ENCODE results near the gene MYL7.
A peak's percentile ranks its signal among the peaks of the same experiment; 100 is the strongest.

Gene MYL7

GRCh38 chr7:44107116-44107960 is 33.8 kb downstream of the MYL7 start:
- no peak overlapping the region for H3K4me2 ChIP-seq (ENCODE audit: low read length)
- H4K91ac ChIP-seq (ENCODE audit: low read depth, low read length) = no peak overlapping the region
- no peak overlapping the region for H3K9ac ChIP-seq (ENCODE audit: low read length)
- H3K14ac ChIP-seq (ENCODE audit: low read length) = no peak overlapping the region
- H3K4me1 ChIP-seq (ENCODE audit: control insufficient read depth in 1 of 2, insufficient read depth in 2 of 2, low read length in 2 of 2) = peaks cover 9 to 10% of the 10 kb centered on the region in 2 experiments
- peaks cover 1% of the 10 kb centered on the region for H3K9me3 ChIP-seq (ENCODE audit: insufficient read depth, low read depth, low read length)
- no peaks in the 10 kb centered on the region for H3K79me2 ChIP-seq (ENCODE audit: control insufficient read depth, insufficient read depth, low read length, poor library complexity)
- H2AK5ac ChIP-seq (ENCODE audit: low read length) = no peak overlapping the region
- no peak overlapping the region for H3K23ac ChIP-seq (ENCODE audit: low read length)
- DNase-seq = no peak
- no peak overlapping the region for H2AFZ ChIP-seq (ENCODE audit: insufficient read depth, low read length, poor library complexity)
- peaks cover 4% of the 10 kb centered on the region for H3K27me3 ChIP-seq (ENCODE audit: insufficient read depth, low read length)
- H4K8ac ChIP-seq (ENCODE audit: low read depth, low read length) = no peak overlapping the region
- H3K18ac ChIP-seq (ENCODE audit: low read length) = no peak overlapping the region
- H3K4me3 ChIP-seq (ENCODE audit: low read depth, low read length) = no peak overlapping the region
- H2BK12ac ChIP-seq (ENCODE audit: low read length) = no peak overlapping the region
- no peak overlapping the region for H3K4ac ChIP-seq (ENCODE audit: low read depth, low read length)
- H2BK5ac ChIP-seq (ENCODE audit: low read depth, low read length, poor library complexity) = no peak overlapping the region
- no CpG with 5 or more reads among the region's 18 CpGs for WGBS (ENCODE audit: extremely low coverage, insufficient coverage, insufficient read length)
- H3K27ac ChIP-seq (ENCODE audit: low read depth, low read length) = no peak overlapping the region
- peaks cover 50 to 51% of the 10 kb centered on the region in 2 experiments for H3K36me3 ChIP-seq (ENCODE audit: control insufficient read depth in 1 of 2, insufficient read depth in 2 of 2, low read length in 2 of 2)
- H3K79me1 ChIP-seq (ENCODE audit: low read length) = peaks cover 11% of the 10 kb centered on the region
- no peak overlapping the region for H4K12ac ChIP-seq (ENCODE audit: low read depth, low read length)
- no peak overlapping the region for H2BK120ac ChIP-seq (ENCODE audit: insufficient read depth, low read length, poor library complexity)

GRCh38 chr7:44106311-44107065 is 34.6 kb downstream of the MYL7 start:
- Histone ChIP-seq H3K27me3 (ENCODE audit: insufficient read depth, low read length) (peaks cover 4% of the 10 kb centered on the region), H2BK12ac (ENCODE audit: low read length) (no peak overlapping the region), H3K4ac (ENCODE audit: low read depth, low read length) (no peak overlapping the region), H4K12ac (ENCODE audit: low read depth, low read length) (no peak overlapping the region), H3K36me3 (ENCODE audit: control insufficient read depth in 1 of 2, insufficient read depth in 2 of 2, low read length in 2 of 2) (peaks cover 42 to 43% of the 10 kb centered on the region in 2 experiments), H2AFZ (ENCODE audit: insufficient read depth, low read length, poor library complexity) (no peak overlapping the region), H3K4me1 (ENCODE audit: control insufficient read depth in 1 of 2, insufficient read depth in 2 of 2, low read length in 2 of 2) (peaks cover 9 to 10% of the 10 kb centered on the region in 2 experiments), H4K8ac (ENCODE audit: low read depth, low read length) (no peak overlapping the region), H3K9ac (ENCODE audit: low read length) (no peak overlapping the region), H3K18ac (ENCODE audit: low read length) (no peak overlapping the region), H3K79me1 (ENCODE audit: low read length) (peaks cover 11% of the 10 kb centered on the region), H4K91ac (ENCODE audit: low read depth, low read length) (no peak overlapping the region), H3K79me2 (ENCODE audit: control insufficient read depth, insufficient read depth, low read length, poor library complexity) (no peaks in the 10 kb centered on the region), H3K9me3 (ENCODE audit: insufficient read depth, low read depth, low read length) (peaks cover 1% of the 10 kb centered on the region), H2AK5ac (ENCODE audit: low read length) (no peak overlapping the region), H3K4me2 (ENCODE audit: low read length) (no peak overlapping the region), H3K4me3 (ENCODE audit: low read depth, low read length) (no peak overlapping the region), H3K14ac (ENCODE audit: low read length) (no peak overlapping the region), H2BK5ac (ENCODE audit: low read depth, low read length, poor library complexity) (no peak overlapping the region), H2BK120ac (ENCODE audit: insufficient read depth, low read length, poor library complexity) (no peak overlapping the region), H3K27ac (ENCODE audit: low read depth, low read length) (no peak overlapping the region), H3K23ac (ENCODE audit: low read length) (no peak overlapping the region)
- no peak for DNase-seq
- WGBS (ENCODE audit: extremely low coverage, insufficient coverage, insufficient read length) = no CpG with 5 or more reads among the region's 10 CpGs

GRCh38 chr7:44105832-44106231 is 35.3 kb downstream of the MYL7 start:
- no CpG with 5 or more reads among the region's 2 CpGs for WGBS (ENCODE audit: extremely low coverage, insufficient coverage, insufficient read length)
- Histone ChIP-seq H3K9ac (ENCODE audit: low read length) (no peak overlapping the region), H2AK5ac (ENCODE audit: low read length) (no peak overlapping the region), H3K36me3 (ENCODE audit: control insufficient read depth in 1 of 2, insufficient read depth in 2 of 2, low read length in 2 of 2) (peaks cover 36 to 37% of the 10 kb centered on the region in 2 experiments), H4K8ac (ENCODE audit: low read depth, low read length) (no peak overlapping the region), H2BK120ac (ENCODE audit: insufficient read depth, low read length, poor library complexity) (no peak overlapping the region), H3K14ac (ENCODE audit: low read length) (no peak overlapping the region), H2AFZ (ENCODE audit: insufficient read depth, low read length, poor library complexity) (no peak overlapping the region), H3K27ac (ENCODE audit: low read depth, low read length) (no peak overlapping the region), H3K79me1 (ENCODE audit: low read length) (peaks cover 11% of the 10 kb centered on the region), H4K91ac (ENCODE audit: low read depth, low read length) (no peak overlapping the region), H3K4me1 (ENCODE audit: control insufficient read depth in 1 of 2, insufficient read depth in 2 of 2, low read length in 2 of 2) (peaks cover 9 to 10% of the 10 kb centered on the region in 2 experiments), H3K79me2 (ENCODE audit: control insufficient read depth, insufficient read depth, low read length, poor library complexity) (no peaks in the 10 kb centered on the region), H2BK5ac (ENCODE audit: low read depth, low read length, poor library complexity) (no peak overlapping the region), H3K18ac (ENCODE audit: low read length) (no peak overlapping the region), H3K4ac (ENCODE audit: low read depth, low read length) (no peak overlapping the region), H3K23ac (ENCODE audit: low read length) (no peak overlapping the region), H3K9me3 (ENCODE audit: insufficient read depth, low read depth, low read length) (peaks cover 1% of the 10 kb centered on the region), H3K4me2 (ENCODE audit: low read length) (no peak overlapping the region), H2BK12ac (ENCODE audit: low read length) (no peak overlapping the region), H4K12ac (ENCODE audit: low read depth, low read length) (no peak overlapping the region), H3K27me3 (ENCODE audit: insufficient read depth, low read length) (peaks cover 4% of the 10 kb centered on the region), H3K4me3 (ENCODE audit: low read depth, low read length) (no peak overlapping the region)
- no peak for DNase-seq

GRCh38 chr7:44104860-44105771 is 36.0 kb downstream of the MYL7 start:
- H3K36me3 ChIP-seq (ENCODE audit: control insufficient read depth in 1 of 2, insufficient read depth in 2 of 2, low read length in 2 of 2) = peaks cover 29 to 30% of the 10 kb centered on the region in 2 experiments

More at GRCh38 chr7:44104860-44105771, 36.0 kb downstream of the MYL7 start:
- Histone ChIP-seq H3K9me3 (ENCODE audit: insufficient read depth, low read depth, low read length) (peaks cover 1% of the 10 kb centered on the region), H2BK120ac (ENCODE audit: insufficient read depth, low read length, poor library complexity) (no peak overlapping the region), H3K18ac (ENCODE audit: low read length) (peak overlapping the region; percentile 18), H4K8ac (ENCODE audit: low read depth, low read length) (peak overlapping the region; percentile 41), H3K27ac (ENCODE audit: low read depth, low read length) (no peak overlapping the region), H3K79me1 (ENCODE audit: low read length) (peaks cover 11% of the 10 kb centered on the region), H3K23ac (ENCODE audit: low read length) (no peak overlapping the region), H3K9ac (ENCODE audit: low read length) (peak overlapping the region; percentile 45), H3K4me1 (ENCODE audit: control insufficient read depth in 1 of 2, insufficient read depth in 2 of 2, low read length in 2 of 2) (peaks cover 9 to 10% of the 10 kb centered on the region in 2 experiments), H3K79me2 (ENCODE audit: control insufficient read depth, insufficient read depth, low read length, poor library complexity) (no peaks in the 10 kb centered on the region), H2BK5ac (ENCODE audit: low read depth, low read length, poor library complexity) (no peak overlapping the region), H4K12ac (ENCODE audit: low read depth, low read length) (peak overlapping the region; percentile 35), H3K27me3 (ENCODE audit: insufficient read depth, low read length) (peaks cover 4% of the 10 kb centered on the region), H2AK5ac (ENCODE audit: low read length) (peak overlapping the region; percentile 20), H3K14ac (ENCODE audit: low read length) (peak overlapping the region; percentile 70), H4K91ac (ENCODE audit: low read depth, low read length) (peak overlapping the region; percentile 15), H2AFZ (ENCODE audit: insufficient read depth, low read length, poor library complexity) (peak overlapping the region; percentile 18), H3K4me3 (ENCODE audit: low read depth, low read length) (peak overlapping the region; percentile 71), H3K4me2 (ENCODE audit: low read length) (peak overlapping the region; percentile 71), H2BK12ac (ENCODE audit: low read length) (peak overlapping the region; percentile 11), H3K4ac (ENCODE audit: low read depth, low read length) (peak overlapping the region; percentile 11)
- WGBS (ENCODE audit: extremely low coverage, insufficient coverage, insufficient read length) = no CpG with 5 or more reads among the region's 28 CpGs
- no peak for DNase-seq
